HG03060 (cell line): ENCODE data around the gene SIK2.

Experiments used
- ATAC-seq: cut with Tn5 transposase; IDR thresholded peaks from one replicate; pipeline ENCODE4 v1.9.1; 2021; ENCODE audit warnings: low read depth, moderate number of reproducible peaks; ENCODE audit not compliant: unreplicated experiment

Gene SIK2

GRCh38 chr11:111776398-111777093 is 174.3 kb downstream of the SIK2 start:
- peak; percentile 88 for ATAC-seq

GRCh38 chr11:111777094-111778046 is 175.1 kb downstream of the SIK2 start:
- peak; percentile 35 for ATAC-seq

- ATAC-seq = no peak
Observed at GRCh38 chr11:111778047-111778558, 175.9 kb downstream of the SIK2 start.

- ATAC-seq = no peak
Observed at GRCh38 chr11:111779118-111779517, 176.9 kb downstream of the SIK2 start.
